SU-DHL-6 (cell line): ENCODE measurements around the gene ATP2A2.

Experiments used
- EZH2phosphoT487 ChIP-seq: fragments of 200-600 bp; sonication (generic), shearing (Covaris generic); conservative IDR thresholded peaks from 2 replicates; pipeline ENCODE4 v1.6.1; 2018; ENCODE audit warnings: mild to moderate bottlenecking, antibody characterized with exemption, low read length, moderate library complexity, mixed read lengths
- TF ChIP-seq, protein P1 (sequence below): fragments of 200-600 bp; sonication (generic); IDR thresholded peaks from one replicate; pipeline ENCODE4 v1.5.1; 2017; ENCODE audit warnings: antibody characterized with exemption, mild to moderate bottlenecking, low read length, moderate library complexity; ENCODE audit not compliant: insufficient read depth, poor library complexity, severe bottlenecking

- TF ChIP-seq, protein P1, sequence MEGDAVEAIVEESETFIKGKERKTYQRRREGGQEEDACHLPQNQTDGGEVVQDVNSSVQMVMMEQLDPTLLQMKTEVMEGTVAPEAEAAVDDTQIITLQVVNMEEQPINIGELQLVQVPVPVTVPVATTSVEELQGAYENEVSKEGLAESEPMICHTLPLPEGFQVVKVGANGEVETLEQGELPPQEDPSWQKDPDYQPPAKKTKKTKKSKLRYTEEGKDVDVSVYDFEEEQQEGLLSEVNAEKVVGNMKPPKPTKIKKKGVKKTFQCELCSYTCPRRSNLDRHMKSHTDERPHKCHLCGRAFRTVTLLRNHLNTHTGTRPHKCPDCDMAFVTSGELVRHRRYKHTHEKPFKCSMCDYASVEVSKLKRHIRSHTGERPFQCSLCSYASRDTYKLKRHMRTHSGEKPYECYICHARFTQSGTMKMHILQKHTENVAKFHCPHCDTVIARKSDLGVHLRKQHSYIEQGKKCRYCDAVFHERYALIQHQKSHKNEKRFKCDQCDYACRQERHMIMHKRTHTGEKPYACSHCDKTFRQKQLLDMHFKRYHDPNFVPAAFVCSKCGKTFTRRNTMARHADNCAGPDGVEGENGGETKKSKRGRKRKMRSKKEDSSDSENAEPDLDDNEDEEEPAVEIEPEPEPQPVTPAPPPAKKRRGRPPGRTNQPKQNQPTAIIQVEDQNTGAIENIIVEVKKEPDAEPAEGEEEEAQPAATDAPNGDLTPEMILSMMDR = no peak
- no peak for TF ChIP-seq EZH2phosphoT487
Observed at GRCh38 chr12:110289711-110290078, 8.6 kb downstream of the ATP2A2 start.
